WTC11 (cell line): ENCODE results near the gene TRMU. TPM values are rescaled to one million over a fixed set of nuclear protein-coding genes. Genes with fewer than 3 reads are reported as not detected.

Experiments
- ATAC-seq: fragments of 200-7000 bp; cut with Tn5 transposase; 2 replicates; pipeline ENCODE4 v1.10.0; 2021; ENCODE audit warnings: mild to moderate bottlenecking, moderate library complexity
- CTCF ChIA-PET: fragments of 300-600 bp; sonication (Branson Sonifier 250); formaldehyde crosslinking; loops from one replicate; lab custom pipeline; 2021; ENCODE audit warnings: antibody characterized with exemption; lab: Charles Lee
- POLR2A ChIA-PET: fragments of 350-600 bp; sonication (Branson Sonifier 250); formaldehyde crosslinking; loops from one replicate; lab custom pipeline; 2021; ENCODE audit warnings: antibody characterized with exemption; lab: Charles Lee
- DNase-seq: peaks from one replicate; pipeline ENCODE4 v3.0.0; 2021; ENCODE audit warnings: low spot score
- H3K27ac Mint-ChIP-seq: 2 replicates; pipeline ENCODE4 v1.8.0; 2021; ENCODE audit warnings: mixed read lengths
- H3K27me3 Mint-ChIP-seq: 2 replicates; pipeline ENCODE4 v1.8.0; 2021; ENCODE audit warnings: low read depth, mild to moderate bottlenecking, moderate library complexity, mixed read lengths
- H3K36me3 Mint-ChIP-seq: 2 replicates; pipeline ENCODE4 v1.8.0; 2021; ENCODE audit warnings: mixed read lengths
- H3K4me1 Mint-ChIP-seq: 2 replicates; pipeline ENCODE4 v1.8.0; 2022; ENCODE audit warnings: mixed read lengths
- H3K4me3 Mint-ChIP-seq: 2 replicates; pipeline ENCODE4 v1.8.0; 2021; ENCODE audit warnings: mild to moderate bottlenecking, moderate library complexity, mixed read lengths
- H3K9me3 Mint-ChIP-seq: 2 replicates; pipeline ENCODE4 v1.8.0; 2021; ENCODE audit warnings: mixed read lengths
- CTCF ChIP-seq: fragments of 200-600 bp; IDR thresholded peaks from 2 replicates; pipeline ENCODE4 v1.8.0; 2022; ENCODE audit warnings: antibody characterized with exemption
- E2F4 ChIP-seq: sonication (generic); formaldehyde crosslinking; IDR thresholded peaks from 2 replicates; pipeline ENCODE4 v1.8.1; 2022; ENCODE audit warnings: low read depth, mild to moderate bottlenecking, moderate library complexity, missing genetic modification reagents, borderline replicate concordance
- FOXJ3 ChIP-seq: sonication (generic); formaldehyde crosslinking; IDR thresholded peaks from 2 replicates; pipeline ENCODE4 v1.9.0; 2021; ENCODE audit warnings: missing genetic modification reagents, mild to moderate bottlenecking, borderline replicate concordance
- JAZF1 ChIP-seq: fragments of 250-450 bp; sonication (Bioruptor Pico); IDR thresholded peaks from 2 replicates; pipeline ENCODE4 v1.9.0; 2021; ENCODE audit warnings: moderate library complexity, mild to moderate bottlenecking, inconsistent platforms
- NFATC4 ChIP-seq: fragments of 250-450 bp; sonication (Bioruptor Pico); IDR thresholded peaks from 2 replicates; pipeline ENCODE4 v1.9.0; 2021; ENCODE audit warnings: mild to moderate bottlenecking
- NR2C2 ChIP-seq: sonication (generic); formaldehyde crosslinking; IDR thresholded peaks from 2 replicates; pipeline ENCODE4 v1.8.0; 2022; ENCODE audit warnings: mild to moderate bottlenecking, missing genetic modification reagents
- OVOL2 ChIP-seq: fragments of 250-450 bp; sonication (Bioruptor Pico); IDR thresholded peaks from 2 replicates; pipeline ENCODE4 v1.9.0; 2021; ENCODE audit warnings: mild to moderate bottlenecking, borderline replicate concordance
- PRRX2 ChIP-seq: fragments of 250-450 bp; sonication (Bioruptor Pico); IDR thresholded peaks from 2 replicates; pipeline ENCODE4 v1.8.0; 2021; ENCODE audit warnings: mild to moderate bottlenecking
- SMAD3 ChIP-seq: sonication (generic); formaldehyde crosslinking; IDR thresholded peaks from 2 replicates; pipeline ENCODE4 v1.8.0; 2022; ENCODE audit warnings: missing genetic modification reagents, mild to moderate bottlenecking, borderline replicate concordance
- TEAD1 ChIP-seq: sonication (generic); formaldehyde crosslinking; IDR thresholded peaks from 2 replicates; pipeline ENCODE4 v1.8.0; 2022; ENCODE audit warnings: mild to moderate bottlenecking, missing genetic modification reagents
- TEAD4 ChIP-seq: sonication (generic); formaldehyde crosslinking; IDR thresholded peaks from 2 replicates; pipeline ENCODE4 v1.8.0; 2022; ENCODE audit warnings: mild to moderate bottlenecking, missing genetic modification reagents
- USF1 ChIP-seq: sonication (generic); formaldehyde crosslinking; IDR thresholded peaks from 2 replicates; pipeline ENCODE4 v1.8.0; 2022; ENCODE audit warnings: mild to moderate bottlenecking, missing genetic modification reagents
- ZBTB21 ChIP-seq: sonication (generic); formaldehyde crosslinking; IDR thresholded peaks from 2 replicates; pipeline ENCODE4 v1.8.1; 2023; ENCODE audit warnings: mild to moderate bottlenecking, missing genetic modification reagents, borderline replicate concordance
- ZNF232 ChIP-seq: sonication (generic); formaldehyde crosslinking; IDR thresholded peaks from 2 replicates; pipeline ENCODE4 v1.8.0; 2022; ENCODE audit warnings: mild to moderate bottlenecking, missing genetic modification reagents
- ZNF416 ChIP-seq: fragments of 250-450 bp; sonication (Bioruptor Pico); IDR thresholded peaks from 2 replicates; pipeline ENCODE4 v1.9.0; 2021; ENCODE audit warnings: mild to moderate bottlenecking, inconsistent platforms
- ZNF671 ChIP-seq: fragments of 250-450 bp; sonication (Bioruptor Pico); IDR thresholded peaks from 2 replicates; pipeline ENCODE4 v1.8.0; 2021; ENCODE audit warnings: mild to moderate bottlenecking
- total RNA-seq: library from RNA; stranded (reverse); gene quantifications from 3 replicates; pipeline ENCODE4 v1.2.3, GENCODE V29; 2021
- TF ChIP-seq, protein P1 (sequence below): sonication (generic); formaldehyde crosslinking; IDR thresholded peaks from 2 replicates; pipeline ENCODE4 v1.8.0; 2023; ENCODE audit warnings: mild to moderate bottlenecking, missing genetic modification reagents
- TF ChIP-seq, protein P2 (sequence below): fragments of 250-450 bp; sonication (Bioruptor Pico); IDR thresholded peaks from 2 replicates; pipeline ENCODE4 v1.9.0; 2021; ENCODE audit warnings: mild to moderate bottlenecking
- TF ChIP-seq, protein P3 (sequence below): sonication (generic); formaldehyde crosslinking; IDR thresholded peaks from 2 replicates; pipeline ENCODE4 v1.8.1; 2023; ENCODE audit warnings: mild to moderate bottlenecking, missing genetic modification reagents
- TF ChIP-seq, protein P4 (sequence below): sonication (generic); formaldehyde crosslinking; IDR thresholded peaks from 2 replicates; pipeline ENCODE4 v1.8.1; 2023; ENCODE audit warnings: mild to moderate bottlenecking, missing genetic modification reagents, borderline replicate concordance
- TF ChIP-seq, protein P5 (sequence below): sonication (generic); formaldehyde crosslinking; IDR thresholded peaks from 2 replicates; pipeline ENCODE4 v1.8.1; 2023; ENCODE audit warnings: mild to moderate bottlenecking, missing genetic modification reagents, moderate library complexity

The TRMU gene
- total RNA-seq, 1 experiment from 2014 or later = 103 TPM

- no peak for TF ChIP-seq JAZF1
- no peak for TF ChIP-seq ZNF671 (CRISPR knock-in tag)
- no peak for TF ChIP-seq NR2C2 (CRISPR knock-in tag)
- no peak for TF ChIP-seq USF1
- TF ChIP-seq ZNF416 = no peak
- no peak for TF ChIP-seq TEAD4 (CRISPR knock-in tag)
- no peak for TF ChIP-seq OVOL2
- TF ChIP-seq CTCF = no peak
- TF ChIP-seq TEAD1 = no peak
These were observed 45.6 kb downstream of the TRMU start (continued) for GRCh38 chr22:46381142-46381541.

DNA sequence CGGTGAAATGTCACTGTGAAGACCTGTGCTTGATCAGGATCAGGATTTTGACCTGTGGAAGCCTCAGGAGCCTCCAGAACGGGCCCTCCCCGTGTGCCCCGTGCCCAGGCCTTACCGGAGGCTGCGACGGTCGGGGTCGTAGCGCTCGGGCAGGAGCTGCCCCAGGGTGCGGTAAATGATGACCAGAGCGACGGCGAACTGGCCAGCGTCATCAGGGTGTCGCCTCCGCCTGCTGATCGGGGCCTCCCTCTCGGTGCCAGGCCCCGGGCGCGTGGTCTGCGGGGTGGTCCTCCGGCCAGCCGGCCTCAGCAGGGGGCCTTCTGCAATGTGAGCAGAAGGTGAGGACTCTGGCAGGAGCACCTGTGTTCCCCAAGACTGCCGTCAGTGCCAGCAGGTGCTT lies 46.2 kb downstream of the TRMU start:
- CTCF ChIA-PET = interaction anchor here (1.2 kb wide), 1 partner anchor 14 kb away, joined by 10 read pairs; no protein-coding TSS in a partner anchor
- H3K4me1 Mint-ChIP-seq = peaks cover 31% of the 10 kb centered on the region

DNA sequence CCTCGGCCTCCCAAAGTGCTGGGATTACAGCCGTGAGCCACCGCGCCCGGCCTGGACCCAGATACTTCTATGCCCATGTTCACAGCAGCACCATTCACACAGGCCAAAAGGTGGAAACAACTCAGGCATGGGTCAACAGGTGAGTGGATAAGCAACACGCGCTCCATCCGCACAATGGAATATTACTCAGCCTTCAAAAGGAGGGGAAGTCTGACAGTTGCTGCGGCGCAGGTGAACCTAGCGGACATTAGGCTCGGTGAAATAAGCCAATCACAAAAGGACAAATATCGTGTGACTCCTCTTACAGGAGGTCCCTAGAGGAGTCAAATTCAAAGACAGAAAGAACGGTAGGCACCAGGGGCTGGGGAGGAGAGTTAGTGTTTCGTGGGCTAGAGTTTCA lies 47.0 kb downstream of the TRMU start:
- Mint-ChIP-seq H3K4me1 (peaks cover 23% of the 10 kb centered on the region), H3K27ac (no peak overlapping the region), H3K4me3 (no peak overlapping the region), H3K9me3 (peaks cover 6% of the 10 kb centered on the region), H3K36me3 (peaks cover 9% of the 10 kb centered on the region), H3K27me3 (no peaks in the 10 kb centered on the region)
- no peak for DNase-seq
- POLR2A ChIA-PET = no interaction called here
- no peak for ATAC-seq
- CTCF ChIA-PET = interaction anchor here (3.1 kb wide), 1 partner anchor 15 kb away, joined by 12 read pairs; no protein-coding TSS in a partner anchor
- TF ChIP-seq FOXJ3 (CRISPR knock-in tag) = no peak
- TF ChIP-seq ZBTB21 (CRISPR knock-in tag) = no peak
- TF ChIP-seq, protein P1, sequence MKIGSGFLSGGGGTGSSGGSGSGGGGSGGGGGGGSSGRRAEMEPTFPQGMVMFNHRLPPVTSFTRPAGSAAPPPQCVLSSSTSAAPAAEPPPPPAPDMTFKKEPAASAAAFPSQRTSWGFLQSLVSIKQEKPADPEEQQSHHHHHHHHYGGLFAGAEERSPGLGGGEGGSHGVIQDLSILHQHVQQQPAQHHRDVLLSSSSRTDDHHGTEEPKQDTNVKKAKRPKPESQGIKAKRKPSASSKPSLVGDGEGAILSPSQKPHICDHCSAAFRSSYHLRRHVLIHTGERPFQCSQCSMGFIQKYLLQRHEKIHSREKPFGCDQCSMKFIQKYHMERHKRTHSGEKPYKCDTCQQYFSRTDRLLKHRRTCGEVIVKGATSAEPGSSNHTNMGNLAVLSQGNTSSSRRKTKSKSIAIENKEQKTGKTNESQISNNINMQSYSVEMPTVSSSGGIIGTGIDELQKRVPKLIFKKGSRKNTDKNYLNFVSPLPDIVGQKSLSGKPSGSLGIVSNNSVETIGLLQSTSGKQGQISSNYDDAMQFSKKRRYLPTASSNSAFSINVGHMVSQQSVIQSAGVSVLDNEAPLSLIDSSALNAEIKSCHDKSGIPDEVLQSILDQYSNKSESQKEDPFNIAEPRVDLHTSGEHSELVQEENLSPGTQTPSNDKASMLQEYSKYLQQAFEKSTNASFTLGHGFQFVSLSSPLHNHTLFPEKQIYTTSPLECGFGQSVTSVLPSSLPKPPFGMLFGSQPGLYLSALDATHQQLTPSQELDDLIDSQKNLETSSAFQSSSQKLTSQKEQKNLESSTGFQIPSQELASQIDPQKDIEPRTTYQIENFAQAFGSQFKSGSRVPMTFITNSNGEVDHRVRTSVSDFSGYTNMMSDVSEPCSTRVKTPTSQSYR (CRISPR knock-in tag) = no peak
- TF ChIP-seq, protein P2, sequence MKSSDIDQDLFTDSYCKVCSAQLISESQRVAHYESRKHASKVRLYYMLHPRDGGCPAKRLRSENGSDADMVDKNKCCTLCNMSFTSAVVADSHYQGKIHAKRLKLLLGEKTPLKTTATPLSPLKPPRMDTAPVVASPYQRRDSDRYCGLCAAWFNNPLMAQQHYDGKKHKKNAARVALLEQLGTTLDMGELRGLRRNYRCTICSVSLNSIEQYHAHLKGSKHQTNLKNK (CRISPR knock-in tag) = no peak
- TF ChIP-seq NFATC4 (CRISPR knock-in tag) = no peak
- no peak for TF ChIP-seq E2F4 (CRISPR knock-in tag)
- TF ChIP-seq PRRX2 = no peak
- TF ChIP-seq, protein P3, sequence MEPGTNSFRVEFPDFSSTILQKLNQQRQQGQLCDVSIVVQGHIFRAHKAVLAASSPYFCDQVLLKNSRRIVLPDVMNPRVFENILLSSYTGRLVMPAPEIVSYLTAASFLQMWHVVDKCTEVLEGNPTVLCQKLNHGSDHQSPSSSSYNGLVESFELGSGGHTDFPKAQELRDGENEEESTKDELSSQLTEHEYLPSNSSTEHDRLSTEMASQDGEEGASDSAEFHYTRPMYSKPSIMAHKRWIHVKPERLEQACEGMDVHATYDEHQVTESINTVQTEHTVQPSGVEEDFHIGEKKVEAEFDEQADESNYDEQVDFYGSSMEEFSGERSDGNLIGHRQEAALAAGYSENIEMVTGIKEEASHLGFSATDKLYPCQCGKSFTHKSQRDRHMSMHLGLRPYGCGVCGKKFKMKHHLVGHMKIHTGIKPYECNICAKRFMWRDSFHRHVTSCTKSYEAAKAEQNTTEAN (CRISPR knock-in tag) = no peak
- TF ChIP-seq ZNF232 (CRISPR knock-in tag) = no peak
- TF ChIP-seq, protein P4, sequence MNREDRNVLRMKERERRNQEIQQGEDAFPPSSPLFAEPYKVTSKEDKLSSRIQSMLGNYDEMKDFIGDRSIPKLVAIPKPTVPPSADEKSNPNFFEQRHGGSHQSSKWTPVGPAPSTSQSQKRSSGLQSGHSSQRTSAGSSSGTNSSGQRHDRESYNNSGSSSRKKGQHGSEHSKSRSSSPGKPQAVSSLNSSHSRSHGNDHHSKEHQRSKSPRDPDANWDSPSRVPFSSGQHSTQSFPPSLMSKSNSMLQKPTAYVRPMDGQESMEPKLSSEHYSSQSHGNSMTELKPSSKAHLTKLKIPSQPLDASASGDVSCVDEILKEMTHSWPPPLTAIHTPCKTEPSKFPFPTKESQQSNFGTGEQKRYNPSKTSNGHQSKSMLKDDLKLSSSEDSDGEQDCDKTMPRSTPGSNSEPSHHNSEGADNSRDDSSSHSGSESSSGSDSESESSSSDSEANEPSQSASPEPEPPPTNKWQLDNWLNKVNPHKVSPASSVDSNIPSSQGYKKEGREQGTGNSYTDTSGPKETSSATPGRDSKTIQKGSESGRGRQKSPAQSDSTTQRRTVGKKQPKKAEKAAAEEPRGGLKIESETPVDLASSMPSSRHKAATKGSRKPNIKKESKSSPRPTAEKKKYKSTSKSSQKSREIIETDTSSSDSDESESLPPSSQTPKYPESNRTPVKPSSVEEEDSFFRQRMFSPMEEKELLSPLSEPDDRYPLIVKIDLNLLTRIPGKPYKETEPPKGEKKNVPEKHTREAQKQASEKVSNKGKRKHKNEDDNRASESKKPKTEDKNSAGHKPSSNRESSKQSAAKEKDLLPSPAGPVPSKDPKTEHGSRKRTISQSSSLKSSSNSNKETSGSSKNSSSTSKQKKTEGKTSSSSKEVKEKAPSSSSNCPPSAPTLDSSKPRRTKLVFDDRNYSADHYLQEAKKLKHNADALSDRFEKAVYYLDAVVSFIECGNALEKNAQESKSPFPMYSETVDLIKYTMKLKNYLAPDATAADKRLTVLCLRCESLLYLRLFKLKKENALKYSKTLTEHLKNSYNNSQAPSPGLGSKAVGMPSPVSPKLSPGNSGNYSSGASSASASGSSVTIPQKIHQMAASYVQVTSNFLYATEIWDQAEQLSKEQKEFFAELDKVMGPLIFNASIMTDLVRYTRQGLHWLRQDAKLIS = no peak

More for the DNA sequence above, 46.2 kb downstream of the TRMU start:
- no peak for ATAC-seq
- TF ChIP-seq, protein P5, sequence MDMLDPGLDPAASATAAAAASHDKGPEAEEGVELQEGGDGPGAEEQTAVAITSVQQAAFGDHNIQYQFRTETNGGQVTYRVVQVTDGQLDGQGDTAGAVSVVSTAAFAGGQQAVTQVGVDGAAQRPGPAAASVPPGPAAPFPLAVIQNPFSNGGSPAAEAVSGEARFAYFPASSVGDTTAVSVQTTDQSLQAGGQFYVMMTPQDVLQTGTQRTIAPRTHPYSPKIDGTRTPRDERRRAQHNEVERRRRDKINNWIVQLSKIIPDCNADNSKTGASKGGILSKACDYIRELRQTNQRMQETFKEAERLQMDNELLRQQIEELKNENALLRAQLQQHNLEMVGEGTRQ (CRISPR knock-in tag) = no peak
- no peak for TF ChIP-seq SMAD3 (CRISPR knock-in tag)
- no peak for DNase-seq
- Mint-ChIP-seq H3K27ac (no peak overlapping the region), H3K36me3 (peaks cover 9% of the 10 kb centered on the region), H3K9me3 (peaks cover 6% of the 10 kb centered on the region), H3K27me3 (no peaks in the 10 kb centered on the region), H3K4me3 (no peak overlapping the region)
- POLR2A ChIA-PET = no interaction called here
